ENCODE results near the gene ST6GAL1.

DNA sequence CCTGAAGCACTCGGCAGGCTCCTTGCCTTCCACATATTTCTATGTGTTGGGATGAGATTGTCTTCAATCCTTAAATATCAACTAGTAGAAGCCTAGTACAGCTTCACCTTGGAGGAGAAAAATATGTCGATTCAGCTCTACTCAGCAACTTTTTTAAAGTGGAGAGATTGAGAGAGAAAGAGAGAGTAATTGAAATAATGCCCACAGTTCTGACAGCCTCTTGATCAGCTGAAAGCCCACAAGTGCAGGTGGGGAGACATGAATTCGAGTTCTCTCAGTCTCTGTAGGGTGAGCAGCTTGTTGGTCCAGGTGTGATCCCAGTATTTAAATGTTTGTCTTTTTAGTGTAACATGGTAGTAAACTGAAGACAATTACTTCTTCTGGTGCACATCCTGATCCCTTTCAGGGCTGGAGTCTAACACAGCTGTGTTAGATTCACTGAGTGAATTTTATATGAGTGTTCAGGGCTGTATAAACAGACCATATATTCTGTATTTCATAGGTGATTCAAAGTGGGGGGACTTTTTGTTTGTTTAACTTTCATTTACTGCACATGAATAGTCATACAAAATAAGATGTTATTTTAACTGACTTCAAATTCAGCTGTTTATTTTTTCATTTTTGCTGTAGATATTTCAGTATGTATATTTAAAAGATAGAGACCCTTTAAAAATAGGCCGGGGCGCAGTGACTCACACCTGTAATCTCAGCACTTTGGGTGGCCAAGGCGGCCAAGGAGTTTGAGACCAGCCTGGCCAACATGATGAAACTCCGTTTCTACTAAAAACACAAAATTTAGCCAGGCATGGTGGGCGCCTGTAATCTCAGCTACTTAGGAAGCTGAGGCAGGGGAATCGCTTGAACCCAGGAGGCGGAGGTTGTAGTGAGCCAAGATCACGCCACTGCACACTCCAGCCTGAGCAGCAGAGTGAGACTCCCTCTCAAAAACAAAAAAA lies 64.0 kb downstream of the ST6GAL1 start:
- TF ChIP-seq POLR2AphosphoS5 (IDR thresholded peaks at IDR 0.05), result no peak
- TF ChIP-seq, protein P1, sequence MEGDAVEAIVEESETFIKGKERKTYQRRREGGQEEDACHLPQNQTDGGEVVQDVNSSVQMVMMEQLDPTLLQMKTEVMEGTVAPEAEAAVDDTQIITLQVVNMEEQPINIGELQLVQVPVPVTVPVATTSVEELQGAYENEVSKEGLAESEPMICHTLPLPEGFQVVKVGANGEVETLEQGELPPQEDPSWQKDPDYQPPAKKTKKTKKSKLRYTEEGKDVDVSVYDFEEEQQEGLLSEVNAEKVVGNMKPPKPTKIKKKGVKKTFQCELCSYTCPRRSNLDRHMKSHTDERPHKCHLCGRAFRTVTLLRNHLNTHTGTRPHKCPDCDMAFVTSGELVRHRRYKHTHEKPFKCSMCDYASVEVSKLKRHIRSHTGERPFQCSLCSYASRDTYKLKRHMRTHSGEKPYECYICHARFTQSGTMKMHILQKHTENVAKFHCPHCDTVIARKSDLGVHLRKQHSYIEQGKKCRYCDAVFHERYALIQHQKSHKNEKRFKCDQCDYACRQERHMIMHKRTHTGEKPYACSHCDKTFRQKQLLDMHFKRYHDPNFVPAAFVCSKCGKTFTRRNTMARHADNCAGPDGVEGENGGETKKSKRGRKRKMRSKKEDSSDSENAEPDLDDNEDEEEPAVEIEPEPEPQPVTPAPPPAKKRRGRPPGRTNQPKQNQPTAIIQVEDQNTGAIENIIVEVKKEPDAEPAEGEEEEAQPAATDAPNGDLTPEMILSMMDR (IDR thresholded peaks at IDR 0.05), result no peak
